ENCODE measurements around the gene CENPQ.

Gene CENPQ

DNA sequence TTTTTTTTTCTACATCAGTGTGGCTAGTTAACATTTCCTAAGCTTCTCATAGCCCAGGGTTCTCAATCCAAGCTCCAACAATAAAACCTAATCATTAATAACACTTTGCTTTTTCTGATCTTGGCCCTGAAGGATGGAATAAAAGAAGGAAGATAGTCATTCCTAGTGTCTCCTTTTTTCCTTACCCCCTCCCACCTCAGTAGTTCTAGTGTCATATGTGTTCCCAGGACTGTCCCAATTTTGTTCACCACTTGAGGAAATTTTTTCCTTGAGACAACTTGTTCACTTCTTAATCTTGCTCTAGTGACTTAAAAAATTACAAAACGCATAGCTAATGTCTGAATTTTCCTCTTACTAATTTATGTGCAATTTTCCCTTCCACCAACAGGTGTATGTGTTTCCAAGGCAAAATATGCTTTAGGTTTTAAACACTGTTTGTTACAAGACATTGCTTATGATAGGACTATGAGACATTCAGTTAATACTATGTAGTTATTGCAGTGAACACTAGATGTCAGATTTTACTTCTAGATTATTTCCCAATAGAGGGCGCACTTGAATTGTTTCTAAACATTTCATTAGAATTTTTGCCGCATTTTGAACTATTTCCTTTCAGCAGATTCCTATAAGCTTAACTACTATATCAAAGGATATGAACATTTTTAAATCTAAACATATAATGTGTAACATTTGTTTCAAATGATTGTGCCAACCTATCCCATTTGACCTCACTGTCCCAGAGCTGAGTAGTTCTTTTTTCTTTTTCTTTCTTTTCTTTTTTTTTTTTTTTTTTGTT lies 68.8 kb downstream of the CENPQ start:
- FAIRE-seq (peak; percentile 76), DNase-seq (ENCODE audit: extremely low spot score, insufficient read length, low read depth) (no peak)

GRCh38 chr6:49535795-49536194 lies 72.6 kb downstream of the CENPQ start:
- no peak for FAIRE-seq

GRCh38 chr6:49539102-49539501 lies 75.9 kb downstream of the CENPQ start:
- FAIRE-seq (no peak), DNase-seq (ENCODE audit: extremely low spot score, insufficient read length, low read depth) (no peak)

More at GRCh38 chr6:49535795-49536194, 72.6 kb downstream of the CENPQ start:
- DNase-seq (ENCODE audit: extremely low spot score, insufficient read length, low read depth): no peak

DNA sequence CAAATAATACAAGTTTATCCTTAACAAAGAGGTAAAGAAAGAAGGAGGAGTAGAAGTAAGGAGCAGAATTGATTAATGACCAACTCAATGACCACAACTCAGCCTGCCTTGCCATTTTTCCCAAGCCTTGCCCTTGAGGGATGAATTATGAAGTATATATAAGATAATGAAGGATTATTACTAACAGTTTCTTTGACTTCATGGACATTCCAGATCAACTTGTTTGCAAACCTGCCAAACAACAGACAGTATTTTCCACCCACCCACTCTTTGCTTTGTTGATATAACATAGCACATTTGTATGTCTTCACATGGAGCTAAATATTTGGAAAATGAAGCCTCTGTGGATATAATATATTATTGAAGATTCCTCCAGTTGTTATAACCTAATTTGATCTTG lies 77.4 kb downstream of the CENPQ start:
- FAIRE-seq: no peak

GRCh38 chr6:49541210-49541724 lies 78.1 kb downstream of the CENPQ start:
- FAIRE-seq (no peak), DNase-seq (ENCODE audit: extremely low spot score, insufficient read length, low read depth) (no peak)

More for the DNA sequence above, 77.4 kb downstream of the CENPQ start:
- DNase-seq (ENCODE audit: extremely low spot score, insufficient read length, low read depth): no peak

- no peak for DNase-seq (ENCODE audit: extremely low spot score, insufficient read length, low read depth)
- FAIRE-seq: no peak
Measured at GRCh38 chr6:49541936-49542335, 78.8 kb downstream of the CENPQ start.

All from GM18507 (cell line).